Neuronal stem cell (in vitro differentiated cells): ENCODE measurements around the gene METTL6. TPM values are rescaled to one million over a fixed set of nuclear protein-coding genes. Genes with fewer than 3 reads are reported as not detected.
"Not testable (repeated sequence)": the region's sequence is repeated elsewhere in the genome, so short reads cannot be mapped to it uniquely, and the experiment has no call there.

Experiments
- DNase-seq: peaks from one replicate; pipeline ENCODE4 v3.0.0-alpha.2; 2013; ENCODE audit warnings: low spot score
- H2AFZ ChIP-seq: one replicate; pipeline ENCODE4 v1.6.1; 2013; ENCODE audit warnings: mild to moderate bottlenecking, low read length, inconsistent platforms
- H2AK5ac ChIP-seq: 2 replicates; pipeline ENCODE4 v1.6.1; 2013; ENCODE audit warnings: low read depth, mild to moderate bottlenecking, inconsistent platforms, low read length, moderate library complexity, mixed read lengths
- H2BK120ac ChIP-seq: 2 replicates; pipeline ENCODE4 v1.6.1; 2013; ENCODE audit warnings: low read depth, mild to moderate bottlenecking, inconsistent platforms, low read length, moderate library complexity, mixed read lengths
- H2BK12ac ChIP-seq: one replicate; pipeline ENCODE4 v1.6.1; 2013; ENCODE audit warnings: low read length, inconsistent platforms
- H2BK15ac ChIP-seq: 2 replicates; pipeline ENCODE4 v1.6.1; 2013; ENCODE audit warnings: mild to moderate bottlenecking, low read length, inconsistent platforms, mixed read lengths
- H2BK5ac ChIP-seq: one replicate; pipeline ENCODE4 v1.6.1; 2013; ENCODE audit warnings: inconsistent platforms, mild to moderate bottlenecking, low read length, moderate library complexity
- H3K14ac ChIP-seq: one replicate; pipeline ENCODE4 v1.6.1; 2013; ENCODE audit warnings: low read length, inconsistent platforms
- H3K18ac ChIP-seq: 2 replicates; pipeline ENCODE4 v1.6.1; 2013; ENCODE audit warnings: low read length, inconsistent platforms
- H3K23ac ChIP-seq: 2 replicates; pipeline ENCODE4 v1.6.1; 2013; ENCODE audit warnings: low read depth, mild to moderate bottlenecking, mixed read lengths, low read length, inconsistent platforms; ENCODE audit not compliant: poor library complexity
- H3K27ac ChIP-seq: replicated peaks from 3 replicates; pipeline ENCODE4 v1.5.1; 2013; ENCODE audit warnings: low read length, inconsistent platforms
- H3K27me3 ChIP-seq, 3 experiments: 2 replicates each; pipeline ENCODE4 v1.6.1; 2013; ENCODE audit warnings: low read length in 3 of 3, mild to moderate bottlenecking in 2 of 3, inconsistent platforms in 1 of 3, low read depth in 1 of 3, mixed read lengths in 1 of 3, moderate library complexity in 1 of 3; ENCODE audit not compliant: control insufficient read depth in 3 of 3, insufficient read depth in 3 of 3
- H3K36me3 ChIP-seq, 2 donors: replicated peaks in 1 of 2; 2 replicates each; pipeline ENCODE4 v1.6.1; 2013; ENCODE audit warnings: low read length in 2 of 2; ENCODE audit not compliant: control insufficient read depth in 2 of 2, insufficient read depth in 2 of 2
- H3K4ac ChIP-seq: 2 replicates; pipeline ENCODE4 v1.6.1; 2013; ENCODE audit warnings: inconsistent platforms, mild to moderate bottlenecking, low read length, moderate library complexity
- H3K4me1 ChIP-seq, 2 donors: 1 replicate in 1 of 2; 2 replicates in 1 of 2; pipeline ENCODE4 v1.6.1; 2013; ENCODE audit warnings: low read length in 2 of 2, low read depth in 1 of 2; ENCODE audit not compliant: control insufficient read depth in 2 of 2, insufficient read depth in 1 of 2
- H3K4me2 ChIP-seq: one replicate; pipeline ENCODE4 v1.6.1; 2013; ENCODE audit warnings: mild to moderate bottlenecking, low read length, inconsistent platforms; ENCODE audit not compliant: insufficient read depth, poor library complexity, severe bottlenecking
- H3K4me3 ChIP-seq, 2 donors: 2 replicates each; pipeline ENCODE4 v1.5.1; 2013; ENCODE audit warnings: low read length in 2 of 2, mild to moderate bottlenecking in 2 of 2, inconsistent platforms in 1 of 2, moderate library complexity in 1 of 2
- H3K79me1 ChIP-seq: one replicate; pipeline ENCODE4 v1.6.1; 2013; ENCODE audit warnings: low read depth, mild to moderate bottlenecking, inconsistent platforms, low read length, moderate library complexity
- H3K9ac ChIP-seq: one replicate; pipeline ENCODE4 v1.6.1; 2013; ENCODE audit warnings: mild to moderate bottlenecking, low read depth, low read length, inconsistent platforms; ENCODE audit not compliant: poor library complexity
- H3K9me3 ChIP-seq, 2 donors: replicated peaks in 1 of 2; 2 replicates each; pipeline versions ENCODE3 to v1.6.1; 2013; ENCODE audit warnings: low read length in 2 of 2, mild to moderate bottlenecking in 2 of 2, inconsistent platforms in 1 of 2, low read depth in 1 of 2, mixed read lengths in 1 of 2, moderate library complexity in 1 of 2; ENCODE audit not compliant: control insufficient read depth in 2 of 2, insufficient read depth in 1 of 2
- H4K8ac ChIP-seq: one replicate; pipeline ENCODE4 v1.6.1; 2013; ENCODE audit warnings: low read depth, mild to moderate bottlenecking, inconsistent platforms, low read length, moderate library complexity
- H4K91ac ChIP-seq: one replicate; pipeline ENCODE4 v1.6.1; 2013; ENCODE audit warnings: low read length, low read depth, mild to moderate bottlenecking, inconsistent platforms; ENCODE audit not compliant: poor library complexity
- whole genome bisulfite sequencing, 2 donors: extraction: QIAGEN DNeasy Blood & Tissue Kit; methylation state at CpG; one replicate each; pipeline ENCODE4 v1.1.7; 2013; ENCODE audit warnings: missing lambda C conversion rate in 2 of 2, mixed read lengths in 1 of 2; ENCODE audit not compliant: insufficient read length in 2 of 2, insufficient replicate concordance in 1 of 2; ENCODE audit errors: extremely low coverage in 2 of 2; 5-methylcytosine and 5-hydroxymethylcytosine counted together
- small RNA-seq: library from polyadenylated mRNA; stranded (forward); fragments of <200 nt; extraction: miRNeasy Mini kit (QIAGEN cat#:217004); gene quantifications from one replicate; pipeline ENCODE3, GENCODE V24; 2013; ENCODE audit not compliant: insufficient read depth

METTL6 gene

DNA sequence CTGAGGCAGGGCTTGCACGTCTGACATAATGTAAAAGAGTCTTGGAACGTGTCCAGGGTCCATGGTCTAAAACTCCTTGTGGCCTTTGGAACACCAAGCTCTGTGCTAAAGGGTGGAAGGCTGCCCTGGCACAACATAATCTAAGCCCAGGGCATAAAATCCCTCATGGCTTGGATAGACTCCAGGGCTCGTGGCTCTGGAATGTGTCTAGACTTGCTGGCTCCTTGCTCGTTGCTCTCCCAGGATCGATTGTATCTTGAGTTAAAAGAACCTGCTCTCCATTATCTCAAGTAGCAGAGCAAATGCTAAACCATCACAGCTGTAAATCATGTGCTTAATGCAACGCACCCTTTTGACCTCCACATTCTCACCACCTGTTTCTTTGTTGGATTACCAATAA is 63.3 kb downstream of the METTL6 start:
- H2BK15ac ChIP-seq, H2BK12ac ChIP-seq, H3K4ac ChIP-seq, H3K14ac ChIP-seq, H4K8ac ChIP-seq, H3K4me2 ChIP-seq, H3K9me3 ChIP-seq, H2AK5ac ChIP-seq, H3K18ac ChIP-seq, H2BK5ac ChIP-seq, H3K36me3 ChIP-seq, H3K9ac ChIP-seq, H3K79me1 ChIP-seq, H2AFZ ChIP-seq, H3K23ac ChIP-seq, H3K27me3 ChIP-seq, H4K91ac ChIP-seq, H3K4me1 ChIP-seq, H3K4me3 ChIP-seq, DNase-seq, H3K27ac ChIP-seq, H2BK120ac ChIP-seq: not testable (repeated sequence)
- no CpG with 5 or more reads among the region's 6 CpGs for WGBS, 2 donors

DNA sequence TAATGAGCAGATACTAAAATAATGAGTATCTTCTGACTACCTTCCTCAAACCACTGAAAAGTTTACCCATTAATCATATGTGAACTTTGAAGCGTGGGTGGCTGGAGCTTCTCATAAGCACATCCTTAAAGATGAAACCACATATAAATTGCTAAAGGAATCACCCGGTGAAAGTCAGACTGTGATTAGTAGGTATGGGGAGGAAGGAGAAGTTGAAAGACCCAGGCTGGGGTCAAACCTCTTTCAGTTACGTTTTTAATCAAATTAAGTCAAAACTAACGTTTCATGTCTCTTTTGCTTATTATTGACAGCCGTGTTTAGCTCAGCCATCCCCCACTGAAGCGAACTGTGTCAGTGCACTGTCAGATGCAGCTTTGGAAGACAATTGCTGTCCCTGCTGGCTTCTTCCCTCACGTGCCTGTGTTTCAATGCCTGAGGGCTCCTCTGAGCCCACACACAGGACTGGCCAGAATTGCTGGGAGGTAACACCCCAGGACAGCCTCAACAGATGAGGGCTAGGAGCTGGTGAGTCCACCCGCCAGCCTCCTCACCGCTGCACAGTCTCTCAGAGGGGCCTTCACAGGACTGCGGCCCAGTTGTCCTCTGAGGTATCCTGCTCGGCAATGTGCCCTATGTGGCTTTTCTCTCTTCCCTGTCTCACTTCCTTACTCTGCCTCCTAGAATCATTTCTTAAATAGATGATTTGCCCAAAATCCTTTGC is 65.7 kb downstream of the METTL6 start:
- no peak overlapping the region for H3K4me3 ChIP-seq
- no peak overlapping the region for H3K27ac ChIP-seq
- no peaks in the 10 kb centered on the region for H3K36me3 ChIP-seq
- H2AFZ ChIP-seq = peak overlapping the region; percentile 82
- H3K79me1 ChIP-seq = no peaks in the 10 kb centered on the region
- peaks cover 0 to 2% of the 10 kb centered on the region in 2 donors for H3K9me3 ChIP-seq
- DNase-seq = peak; percentile 21
- no peak overlapping the region for H2AK5ac ChIP-seq
- WGBS, 2 donors = no CpG with 5 or more reads among the region's 11 CpGs
- H4K91ac ChIP-seq = no peak overlapping the region
- peak overlapping the region; percentile 77 for H3K18ac ChIP-seq
- H2BK5ac ChIP-seq = no peak overlapping the region
- no peak overlapping the region for H3K9ac ChIP-seq
- H3K4ac ChIP-seq = no peak overlapping the region
- H2BK120ac ChIP-seq = no peak overlapping the region
- H2BK15ac ChIP-seq = no peak overlapping the region
- H3K14ac ChIP-seq = no peak overlapping the region
- H2BK12ac ChIP-seq = no peak overlapping the region
- no peaks in the 10 kb centered on the region for H3K27me3 ChIP-seq
- peaks cover 5 to 9% of the 10 kb centered on the region in 2 donors for H3K4me1 ChIP-seq
- no peak overlapping the region for H3K4me2 ChIP-seq
- H3K23ac ChIP-seq = no peak overlapping the region
- no peak overlapping the region for H4K8ac ChIP-seq

DNA sequence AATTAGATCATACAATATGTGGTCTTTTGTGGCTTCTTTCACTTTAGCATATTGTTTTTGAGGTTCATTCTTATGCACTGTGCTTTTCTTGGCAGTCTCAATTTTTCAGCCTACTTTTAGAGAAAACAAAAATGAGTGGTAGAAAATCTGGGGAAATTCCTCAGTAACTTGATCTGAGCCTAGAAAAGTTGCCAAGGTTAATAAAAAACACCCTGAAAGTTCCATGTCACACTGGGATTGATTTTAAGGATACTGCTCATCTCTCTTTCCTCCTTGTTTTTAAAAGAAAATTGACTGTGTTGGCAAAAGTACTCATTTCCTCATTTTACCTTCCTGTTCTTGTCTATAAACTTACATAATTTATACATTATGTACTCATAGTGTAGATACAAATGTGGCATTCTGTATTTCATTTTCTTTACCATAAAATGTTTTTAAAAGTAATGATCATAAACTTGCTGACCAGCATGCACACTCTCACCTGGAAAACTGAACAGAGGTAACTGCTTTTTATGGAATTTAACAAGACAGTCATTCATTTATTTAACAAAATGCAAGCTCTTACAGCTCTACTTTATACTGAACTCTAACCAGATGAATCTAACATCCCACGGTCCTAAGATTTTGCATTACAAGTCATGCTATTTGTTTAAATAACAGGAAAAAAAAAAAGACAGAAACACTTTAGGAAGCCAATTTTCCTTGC is 66.4 kb downstream of the METTL6 start:
- Histone ChIP-seq H3K36me3 (no peaks in the 10 kb centered on the region), H2BK15ac (no peak overlapping the region), H3K23ac (no peak overlapping the region), H3K9me3 (peaks cover 0 to 2% of the 10 kb centered on the region in 2 donors), H3K79me1 (no peaks in the 10 kb centered on the region), H3K27ac (no peak overlapping the region), H4K8ac (no peak overlapping the region), H2BK120ac (no peak overlapping the region), H2BK12ac (no peak overlapping the region), H3K4me3 (no peak overlapping the region), H2BK5ac (no peak overlapping the region), H3K4me2 (no peak overlapping the region), H3K14ac (no peak overlapping the region), H2AK5ac (no peak overlapping the region), H4K91ac (no peak overlapping the region), H3K18ac (no peak overlapping the region), H2AFZ (peak overlapping the region; percentile 82), H3K27me3 (no peaks in the 10 kb centered on the region), H3K4ac (no peak overlapping the region), H3K9ac (no peak overlapping the region), H3K4me1 (peaks cover 5 to 9% of the 10 kb centered on the region in 2 donors)
- DNase-seq = no peak
- WGBS, 2 donors = no CpG with 5 or more reads among the region's 1 CpG

Small RNAs within 50 kb of the gene (small RNA-seq; reads per million reads assigned to genes)
- not detected for gene HMGN2P7
- gene RNU6-1024P = not detected
